SK-N-SH (cell line): ENCODE data around the gene BMP4.

Source experiments
- CTCF ChIP-seq: fragments of 200-600 bp; sonication (generic); IDR thresholded peaks from 2 replicates; pipeline ENCODE4 v1.6.1; 2017; ENCODE audit warnings: antibody characterized with exemption, mild to moderate bottlenecking, moderate library complexity
- IRF3 ChIP-seq: fragments of 150-350 bp; IDR thresholded peaks from 2 replicates; pipeline ENCODE4 v1.6.1; 2016; ENCODE audit warnings: mild to moderate bottlenecking, low read depth, low read length
- JUND ChIP-seq: IDR thresholded peaks from 2 replicates; pipeline ENCODE4 v1.4.0; 2012
- MAX ChIP-seq: IDR thresholded peaks from 2 replicates; pipeline ENCODE4 v1.4.0; 2012; ENCODE audit warnings: low read depth
- MXI1 ChIP-seq: IDR thresholded peaks from 2 replicates; pipeline ENCODE4 v1.6.1; 2012; ENCODE audit warnings: mild to moderate bottlenecking, low read depth, low read length, improper control_type of control experiment
- NFIC ChIP-seq: IDR thresholded peaks from 2 replicates; pipeline ENCODE4 v1.4.0; 2012; ENCODE audit warnings: borderline replicate concordance
- RAD21 ChIP-seq: IDR thresholded peaks from 2 replicates; pipeline ENCODE4 v1.6.1; 2012; ENCODE audit warnings: mild to moderate bottlenecking, low read length
- RFX5 ChIP-seq: IDR thresholded peaks from 2 replicates; pipeline ENCODE4 v1.6.1; 2012; ENCODE audit warnings: mild to moderate bottlenecking, improper control_type of control experiment, low read length
- TEAD4 ChIP-seq: IDR thresholded peaks from 2 replicates; pipeline ENCODE4 v1.4.0; 2012; ENCODE audit warnings: mild to moderate bottlenecking, borderline replicate concordance; ENCODE audit not compliant: insufficient read depth
- USF1 ChIP-seq: IDR thresholded peaks from 2 replicates; pipeline ENCODE4 v1.4.0; 2012; ENCODE audit warnings: low read depth, borderline replicate concordance
- YY1 ChIP-seq: IDR thresholded peaks from 2 replicates; pipeline ENCODE4 v1.4.0; 2012; ENCODE audit warnings: low read depth, mild to moderate bottlenecking
- ZBTB33 ChIP-seq: IDR thresholded peaks from 2 replicates; pipeline ENCODE4 v1.4.0; 2012; ENCODE audit warnings: low read depth, borderline replicate concordance

- TF ChIP-seq CTCF: no peak
- no peak for TF ChIP-seq RAD21
- no peak for TF ChIP-seq YY1
- TF ChIP-seq IRF3: no peak
- TF ChIP-seq RFX5: no peak
- no peak for TF ChIP-seq MAX
- no peak for TF ChIP-seq TEAD4
- no peak for TF ChIP-seq MXI1
- TF ChIP-seq ZBTB33: no peak
- no peak for TF ChIP-seq JUND
- TF ChIP-seq NFIC: no peak
- no peak for TF ChIP-seq USF1
These were observed 4.1 kb downstream of the BMP4 start for GRCh38 chr14:53952533-53952932.
